Measurements from ENCODE around the gene ZKSCAN3.

Gene ZKSCAN3

GRCh38 chr6:28408076-28408802 is 58.5 kb downstream of the ZKSCAN3 start:
- Histone ChIP-seq H3K9ac (ENCODE audit: low read length) (no peak overlapping the region), H3K9me3 (ENCODE audit: control insufficient read depth, low read depth, low read length) (no peaks in the 10 kb centered on the region), H3K27ac (ENCODE audit: low read length) (no peak overlapping the region)

GRCh38 chr6:28410767-28411166 is 61.0 kb downstream of the ZKSCAN3 start:
- no peaks in the 10 kb centered on the region for H3K9me3 ChIP-seq (ENCODE audit: control insufficient read depth, low read depth, low read length)
- H3K27ac ChIP-seq (ENCODE audit: low read length): no peak overlapping the region
- H3K4me1 ChIP-seq (ENCODE audit: control insufficient read depth, low read depth, low read length): no peaks in the 10 kb centered on the region
- H3K4me3 ChIP-seq (ENCODE audit: low read length): no peak overlapping the region
- no peaks in the 10 kb centered on the region for H3K27me3 ChIP-seq (ENCODE audit: control insufficient read depth, insufficient read depth, low read length)
- no peak overlapping the region for H3K9ac ChIP-seq (ENCODE audit: low read length)
- H3K36me3 ChIP-seq (ENCODE audit: control insufficient read depth, low read depth, low read length): no peaks in the 10 kb centered on the region

More at GRCh38 chr6:28408076-28408802, 58.5 kb downstream of the ZKSCAN3 start:
- Histone ChIP-seq H3K4me1 (ENCODE audit: control insufficient read depth, low read depth, low read length) (no peaks in the 10 kb centered on the region), H3K27me3 (ENCODE audit: control insufficient read depth, insufficient read depth, low read length) (no peaks in the 10 kb centered on the region), H3K4me3 (ENCODE audit: low read length) (no peak overlapping the region), H3K36me3 (ENCODE audit: control insufficient read depth, low read depth, low read length) (no peaks in the 10 kb centered on the region)

- Histone ChIP-seq H3K9me3 (ENCODE audit: control insufficient read depth, low read depth, low read length) (no peaks in the 10 kb centered on the region), H3K4me1 (ENCODE audit: control insufficient read depth, low read depth, low read length) (no peaks in the 10 kb centered on the region), H3K27me3 (ENCODE audit: control insufficient read depth, insufficient read depth, low read length) (no peaks in the 10 kb centered on the region), H3K36me3 (ENCODE audit: control insufficient read depth, low read depth, low read length) (no peaks in the 10 kb centered on the region), H3K4me3 (ENCODE audit: low read length) (no peak overlapping the region), H3K9ac (ENCODE audit: low read length) (no peak overlapping the region), H3K27ac (ENCODE audit: low read length) (no peak overlapping the region)
Observed at GRCh38 chr6:28413681-28414080, 63.9 kb downstream of the ZKSCAN3 start.

Data from iPS-18a (cell line).